Hematopoietic multipotent progenitor cell treated with erythropoietin and hydrocortisone succinate and interleukin-3 and kit ligand, for 4 days (in vitro differentiated cells): Measurements from ENCODE around the gene PRSS56.

Source experiments
- DNase-seq: peaks from one replicate; pipeline ENCODE4 v3.0.0-alpha.2; 2015

PRSS56 gene

DNA sequence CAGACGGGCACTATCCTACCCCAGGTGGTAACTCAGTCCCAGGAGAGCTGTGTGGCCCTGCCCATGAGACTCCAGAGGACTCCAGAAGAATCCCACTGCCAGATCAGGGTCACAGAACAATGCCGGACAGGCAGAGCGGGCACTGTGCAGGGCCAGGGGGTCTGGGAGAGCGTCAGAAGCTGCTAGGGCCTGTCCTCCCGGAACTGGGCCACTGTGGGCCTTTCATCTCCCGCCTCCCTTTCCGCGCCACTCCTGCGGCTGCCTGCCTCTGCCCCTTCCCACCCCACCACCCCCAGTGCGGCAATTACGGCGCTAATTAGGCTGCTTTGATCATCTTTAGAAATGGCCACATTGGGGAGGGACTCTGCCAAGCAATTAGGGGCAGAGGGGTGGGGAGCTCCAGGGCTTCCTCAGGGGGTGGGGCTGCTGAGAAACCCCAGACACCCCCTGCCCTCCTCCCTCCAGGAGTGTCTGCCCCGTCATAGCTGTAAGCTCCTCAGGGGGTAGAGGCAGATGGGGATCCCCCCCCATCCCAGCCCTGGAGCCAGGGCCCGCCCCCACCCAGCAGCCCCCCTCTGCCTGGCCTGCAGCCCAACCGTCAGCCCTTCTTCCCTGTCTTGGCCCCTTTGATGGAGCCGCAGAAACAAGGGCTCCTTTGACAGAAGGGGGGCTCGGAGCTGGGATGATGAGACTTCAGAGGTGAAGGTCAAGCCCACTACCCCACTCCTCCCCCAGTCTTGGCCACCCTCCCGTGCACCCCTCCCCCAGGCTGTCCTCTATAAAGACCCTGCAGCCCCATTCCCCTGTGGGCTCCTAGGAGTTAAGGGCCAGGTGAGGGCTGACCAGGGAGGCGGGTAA is at the start of gene PRSS56:
PRSS56 (plus strand) TSS at position 808 of the 858 bp plus-strand sequence. CDS start 211 bp downstream, outside the sequence.
- DNase-seq, result no peak

DNA sequence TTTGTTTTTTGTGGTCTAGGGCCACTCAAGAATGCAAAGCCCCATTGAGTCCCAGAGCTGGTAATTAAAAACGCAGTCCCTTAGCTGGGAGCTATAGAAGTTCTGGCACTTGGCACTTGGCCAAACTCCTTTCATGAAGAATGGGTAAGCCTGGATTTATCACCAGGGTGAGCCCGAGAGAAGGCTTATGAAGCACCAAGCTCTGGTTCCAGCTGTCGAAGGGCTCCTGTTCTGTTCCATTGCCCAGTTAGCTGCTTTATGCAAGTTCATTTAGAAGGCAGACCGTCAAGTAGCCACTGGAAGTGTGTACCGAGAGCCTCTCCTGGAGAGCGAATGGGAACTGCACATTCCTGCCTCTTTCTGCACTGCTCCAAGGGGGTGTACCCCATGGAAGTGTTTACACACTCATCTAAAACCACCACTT is 46.7 kb upstream of the PRSS56 start:
- peak; percentile 14 for DNase-seq

DNA sequence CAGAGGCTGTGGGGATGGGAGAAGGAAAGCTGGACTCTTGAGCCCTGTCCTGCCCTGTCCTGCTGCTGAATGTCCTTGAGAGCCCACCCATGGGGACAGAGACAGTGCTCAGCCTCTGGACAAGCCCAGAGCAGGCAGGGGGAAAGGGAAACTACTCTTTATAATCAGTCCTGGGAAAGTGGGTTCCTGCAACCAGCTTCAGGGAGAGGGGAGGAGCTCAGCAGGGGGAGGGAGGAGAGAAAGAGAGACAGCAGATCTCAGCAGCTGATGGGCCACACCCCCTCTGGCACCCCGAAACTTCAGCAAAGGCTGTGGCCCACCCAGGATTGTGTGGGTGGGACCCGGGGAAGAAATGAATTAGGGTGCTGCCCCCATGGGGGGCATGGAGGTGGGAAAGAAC is 44.1 kb upstream of the PRSS56 start:
- DNase-seq, result no peak

DNA sequence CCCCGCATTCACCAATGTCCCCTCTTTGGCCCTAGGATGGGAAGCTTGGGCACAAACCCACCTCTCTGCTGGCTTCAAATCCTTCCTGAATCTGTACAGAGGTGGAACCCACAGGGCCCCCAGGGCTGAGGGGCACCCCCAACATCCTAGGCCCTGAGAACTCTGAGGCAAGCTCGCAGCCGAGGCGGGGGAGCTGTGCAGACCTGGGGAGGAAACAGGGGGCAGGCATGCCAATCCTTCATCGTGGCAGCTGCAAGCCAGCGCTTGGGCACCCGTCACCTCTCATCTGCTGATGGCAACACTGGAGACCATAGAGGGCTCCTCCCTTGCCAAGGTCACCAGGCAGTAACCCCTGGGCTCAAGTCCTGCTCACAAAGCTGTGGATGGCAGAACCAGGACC is 43.4 kb upstream of the PRSS56 start:
- DNase-seq, result no peak

DNA sequence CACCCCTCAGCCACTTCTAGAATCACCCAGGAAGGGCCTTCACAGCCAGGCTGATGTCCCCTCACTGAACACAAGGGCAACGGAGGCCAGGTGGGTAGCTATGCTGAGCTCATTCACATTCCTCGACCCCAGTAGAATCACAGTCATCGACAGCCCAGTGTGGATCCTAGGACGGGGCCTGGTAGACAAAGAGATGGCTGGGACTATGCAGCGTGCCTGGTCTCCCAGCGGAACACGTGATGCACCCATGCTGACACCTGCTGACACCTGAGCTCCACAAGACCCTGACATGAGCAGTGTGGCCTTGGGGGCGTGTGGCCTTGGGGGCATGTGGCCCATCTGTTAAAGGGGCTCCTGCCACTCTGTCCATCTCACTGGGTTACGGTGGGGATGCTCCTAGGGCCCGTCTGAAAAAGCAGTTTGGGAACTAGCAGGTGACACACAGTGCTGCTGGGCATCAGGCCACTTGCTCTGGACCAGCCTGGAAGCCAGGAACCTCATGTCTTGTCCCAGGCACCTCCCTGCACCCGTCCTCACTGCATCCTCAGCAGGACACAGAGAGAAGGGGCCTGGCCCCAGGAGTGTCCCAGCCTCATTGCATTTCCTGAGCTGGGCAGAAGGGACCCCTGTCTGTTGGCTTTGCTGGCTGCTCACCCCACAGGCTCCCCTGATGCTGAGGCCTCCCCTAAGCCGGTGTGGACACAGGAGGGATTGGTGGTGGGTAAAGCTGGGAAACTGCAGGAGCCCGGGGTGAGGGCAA is 42.3 kb upstream of the PRSS56 start:
- DNase-seq, result no peak

DNA sequence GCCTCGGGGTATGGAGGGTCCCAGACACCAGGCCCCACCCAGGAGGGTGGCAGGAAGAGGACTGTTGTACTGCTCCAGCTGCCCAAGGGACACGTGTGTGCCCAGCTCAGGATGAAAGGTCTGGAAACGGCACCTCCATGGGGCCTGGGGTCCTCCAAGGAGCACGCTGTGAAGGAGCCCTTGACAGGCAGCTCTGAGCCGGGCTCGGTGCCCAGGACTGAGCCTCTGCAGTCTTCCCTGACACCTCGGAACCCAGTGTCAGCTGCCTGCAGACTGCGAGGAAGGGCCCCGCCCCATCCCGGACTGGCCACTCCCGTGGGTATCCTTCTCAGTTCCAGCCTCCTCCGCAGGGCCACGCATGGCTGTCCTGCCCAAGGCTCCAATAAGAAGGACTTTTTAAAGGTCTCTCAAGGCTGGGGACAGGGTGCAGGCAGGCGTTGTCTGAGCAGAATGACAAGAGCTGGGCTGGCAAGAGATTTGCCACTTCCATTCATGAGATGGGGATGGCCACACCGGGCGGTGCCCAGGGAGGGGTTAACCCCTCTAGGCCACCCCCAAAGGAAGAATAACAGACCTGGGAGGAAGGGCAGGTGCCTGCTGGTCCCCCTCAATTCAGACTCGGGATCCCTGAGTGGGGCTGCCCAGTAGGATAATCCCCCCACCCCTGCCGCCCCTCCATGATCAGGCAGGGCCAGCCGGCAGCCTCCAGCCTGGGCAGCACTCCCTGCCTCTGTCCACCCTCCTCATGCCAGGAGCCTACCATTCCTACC is 41.4 kb upstream of the PRSS56 start:
- no peak for DNase-seq

DNA sequence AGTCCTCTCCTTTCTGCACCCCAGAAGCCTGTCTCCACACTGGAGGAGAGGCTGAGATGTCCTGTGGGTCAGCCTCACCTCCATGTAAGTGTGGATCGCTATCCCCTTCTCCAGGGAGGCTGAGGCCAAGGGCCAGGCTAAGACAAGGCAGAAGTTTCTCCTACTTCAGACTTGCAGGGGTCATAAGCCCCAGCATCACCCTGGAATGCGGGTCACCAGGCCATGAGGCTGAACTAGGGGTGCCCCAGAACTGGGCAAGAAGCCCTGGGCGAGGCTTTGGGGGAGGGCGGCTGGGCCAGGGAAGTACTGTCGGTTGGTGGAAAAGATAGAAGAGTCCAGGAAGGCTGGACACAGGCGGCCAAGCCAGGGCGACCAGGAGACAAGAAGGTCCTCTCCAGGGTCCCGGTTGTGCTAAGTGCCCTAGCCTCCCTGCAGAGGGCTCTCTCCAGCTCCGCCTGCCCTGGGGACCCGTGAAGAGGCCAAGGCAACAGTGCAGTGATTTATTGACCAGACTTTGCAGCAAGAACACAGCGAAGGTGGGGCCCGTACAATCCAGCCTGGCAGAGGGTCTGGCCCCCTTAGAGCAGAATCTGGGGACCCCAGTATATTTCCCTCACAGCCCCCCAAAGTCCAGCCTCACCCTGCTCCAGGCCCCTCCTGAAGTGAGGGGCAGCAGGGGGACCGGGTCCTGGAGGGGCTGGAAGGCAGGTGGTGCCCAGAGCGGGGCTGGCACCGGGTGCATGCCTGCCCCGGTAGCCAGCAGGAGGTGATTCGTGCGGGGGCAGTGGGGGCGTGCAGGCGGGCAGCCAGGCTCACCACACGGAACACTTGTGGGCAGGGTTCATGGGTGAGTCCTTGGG is 40.6 kb upstream of the PRSS56 start:
- DNase-seq, result no peak

DNA sequence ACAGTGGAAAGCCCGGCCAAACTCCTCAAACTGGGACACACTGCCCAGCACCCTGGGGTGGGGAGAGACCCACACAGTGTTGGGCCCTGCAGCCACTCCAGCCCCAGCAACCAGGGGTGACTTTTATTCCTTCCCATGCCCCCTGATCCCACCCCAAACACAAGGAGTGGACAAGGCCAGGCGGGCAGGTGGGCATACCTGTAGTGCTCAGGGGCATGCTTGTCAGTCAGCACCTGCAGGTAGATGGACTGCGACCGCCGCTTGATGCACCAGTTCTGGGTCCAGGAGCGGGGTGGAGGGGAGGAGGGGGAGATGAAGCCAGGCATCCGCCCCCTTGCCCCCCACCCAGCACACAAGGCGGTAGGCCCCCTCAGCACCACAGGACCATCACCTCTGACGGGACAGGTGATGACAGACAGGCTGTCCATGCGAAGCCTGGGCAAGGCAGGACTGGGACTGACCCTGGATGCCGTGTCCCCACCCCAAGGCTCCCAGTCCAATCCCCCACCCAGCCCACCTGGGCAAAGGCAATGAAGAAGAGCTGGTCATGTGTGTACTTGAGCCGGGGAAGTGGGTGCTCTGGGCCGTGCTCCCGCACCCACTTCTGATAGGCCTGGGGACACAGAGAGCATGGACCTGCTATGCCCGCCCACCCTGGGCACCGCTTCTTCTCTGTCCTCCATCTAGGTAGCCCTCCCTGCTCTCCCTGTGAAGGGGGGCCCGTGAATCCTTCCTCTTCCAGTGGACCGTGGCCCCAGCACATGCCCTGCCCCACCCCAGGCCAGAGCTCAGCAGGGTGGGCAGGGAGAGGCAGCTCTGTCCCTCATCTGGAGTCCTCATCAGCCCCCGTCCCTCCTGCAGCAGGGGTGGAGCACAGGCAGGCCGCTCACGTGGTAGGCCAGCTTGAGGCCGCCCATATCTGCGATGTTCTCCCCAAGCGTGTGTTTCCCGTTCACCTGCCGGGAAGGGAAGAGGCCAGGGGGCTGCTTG is 39.7 kb upstream of the PRSS56 start:
- no peak for DNase-seq

DNA sequence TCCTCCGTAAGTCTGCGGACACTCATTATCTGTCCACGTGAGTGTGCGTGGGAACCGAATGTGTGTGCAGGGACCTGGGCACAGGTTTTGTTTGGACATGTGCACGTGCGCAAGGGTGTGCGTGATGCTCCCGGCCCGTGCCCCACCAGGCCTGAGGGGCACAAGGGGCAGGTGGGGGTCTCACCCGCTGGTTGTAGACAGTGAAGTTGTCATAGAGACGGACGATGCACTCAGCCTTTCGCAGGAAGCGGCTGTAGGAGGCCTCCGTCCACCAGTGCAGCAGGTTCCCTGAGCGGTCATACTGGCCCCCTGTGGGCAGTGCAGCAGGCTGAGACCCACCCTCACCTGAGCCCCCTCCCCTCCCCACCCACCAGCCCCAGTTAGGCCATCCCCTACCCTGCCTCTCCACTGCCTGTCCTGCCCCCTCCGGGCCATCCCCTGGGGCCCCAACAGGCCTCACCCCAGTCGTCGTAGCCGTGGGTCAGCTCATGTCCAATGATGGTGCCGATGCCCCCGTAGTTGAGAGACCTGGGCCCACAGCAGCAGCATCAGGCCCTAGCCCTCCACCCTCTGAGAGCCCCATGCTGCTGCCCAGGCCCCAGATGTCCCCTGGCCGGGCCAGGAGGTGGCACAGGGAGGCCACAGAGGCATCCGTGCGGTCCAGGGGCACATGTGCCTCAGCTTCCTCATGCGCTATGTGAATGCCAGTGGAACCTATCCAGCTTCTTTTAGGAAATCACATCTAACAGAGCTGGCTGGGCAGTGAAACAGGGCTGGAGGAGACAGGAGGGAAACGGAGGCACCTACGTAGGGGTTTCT is 38.7 kb upstream of the PRSS56 start:
- no peak for DNase-seq

DNA sequence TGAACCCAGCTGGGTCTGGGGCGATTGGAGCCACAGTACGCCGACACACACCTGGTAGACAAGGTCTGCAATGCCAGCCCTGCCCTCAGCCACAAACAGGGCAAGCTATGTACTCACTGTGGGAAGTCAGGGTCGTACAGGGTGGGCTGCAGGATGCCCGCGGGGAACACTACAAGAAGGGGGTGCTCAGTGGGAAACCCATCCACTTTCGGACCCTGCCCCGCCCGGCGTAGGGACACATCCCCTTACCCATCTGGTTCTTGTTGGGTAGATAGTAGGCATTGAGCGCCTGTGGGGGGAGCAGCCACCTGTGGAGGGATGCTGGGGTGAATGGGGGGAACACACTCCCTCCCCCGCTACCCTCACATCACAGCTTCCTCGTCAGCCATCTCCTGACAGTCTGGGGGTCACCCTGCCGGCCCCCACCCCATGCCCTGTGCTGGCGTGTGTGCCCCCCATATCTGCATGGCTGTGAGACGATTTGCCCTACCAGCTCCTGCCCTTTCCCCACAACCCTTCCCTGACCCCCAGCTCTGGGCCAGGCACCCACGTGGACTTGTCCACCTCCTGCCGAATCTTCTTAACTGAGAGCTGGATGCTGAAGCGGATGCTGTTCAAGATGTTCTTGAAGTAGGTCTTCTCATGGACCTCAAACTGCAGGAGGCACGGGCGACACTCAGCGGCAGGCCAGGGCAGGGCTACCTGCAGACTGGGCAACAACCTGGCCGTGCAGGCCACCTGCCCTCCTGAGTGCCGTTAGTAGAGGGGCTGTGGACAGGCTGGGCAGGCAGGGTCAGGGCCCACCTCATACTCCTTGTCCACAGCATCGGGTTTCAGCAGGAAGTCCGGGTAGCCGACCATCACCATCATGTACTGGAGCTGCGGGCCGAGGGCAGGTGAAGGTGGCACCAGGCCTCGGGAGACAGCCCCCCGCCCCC is 37.6 kb upstream of the PRSS56 start:
- no peak for DNase-seq

DNA sequence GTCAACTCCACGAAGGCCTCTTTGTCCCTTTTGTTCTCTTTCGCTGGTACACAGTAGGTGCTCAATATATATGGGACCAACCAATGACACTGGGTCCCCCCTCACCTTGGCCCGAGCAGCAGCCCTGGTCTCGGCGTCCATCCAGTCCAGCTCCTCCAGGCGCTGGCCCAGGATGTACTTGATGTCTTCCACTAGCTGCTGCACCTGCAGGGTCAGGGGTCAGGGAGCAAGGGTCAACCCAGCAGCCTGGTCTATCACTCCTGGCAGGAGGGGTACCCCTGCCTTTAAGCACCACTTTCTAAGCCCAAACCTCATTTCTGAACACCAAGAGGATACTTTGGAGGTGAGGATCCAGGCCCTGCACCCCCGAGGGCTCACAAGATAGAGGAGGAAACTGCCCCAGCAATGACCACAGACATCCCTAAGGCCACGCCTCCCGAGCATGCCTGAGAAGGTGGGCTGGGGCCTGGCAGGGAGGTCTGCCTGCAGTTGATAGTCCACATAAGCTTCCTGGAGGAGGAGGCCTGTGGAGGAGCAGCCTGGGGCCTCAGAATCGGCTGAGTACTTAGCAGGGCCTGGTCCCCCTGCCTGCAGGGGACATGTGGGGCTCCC is 36.8 kb upstream of the PRSS56 start:
- no peak for DNase-seq

DNA sequence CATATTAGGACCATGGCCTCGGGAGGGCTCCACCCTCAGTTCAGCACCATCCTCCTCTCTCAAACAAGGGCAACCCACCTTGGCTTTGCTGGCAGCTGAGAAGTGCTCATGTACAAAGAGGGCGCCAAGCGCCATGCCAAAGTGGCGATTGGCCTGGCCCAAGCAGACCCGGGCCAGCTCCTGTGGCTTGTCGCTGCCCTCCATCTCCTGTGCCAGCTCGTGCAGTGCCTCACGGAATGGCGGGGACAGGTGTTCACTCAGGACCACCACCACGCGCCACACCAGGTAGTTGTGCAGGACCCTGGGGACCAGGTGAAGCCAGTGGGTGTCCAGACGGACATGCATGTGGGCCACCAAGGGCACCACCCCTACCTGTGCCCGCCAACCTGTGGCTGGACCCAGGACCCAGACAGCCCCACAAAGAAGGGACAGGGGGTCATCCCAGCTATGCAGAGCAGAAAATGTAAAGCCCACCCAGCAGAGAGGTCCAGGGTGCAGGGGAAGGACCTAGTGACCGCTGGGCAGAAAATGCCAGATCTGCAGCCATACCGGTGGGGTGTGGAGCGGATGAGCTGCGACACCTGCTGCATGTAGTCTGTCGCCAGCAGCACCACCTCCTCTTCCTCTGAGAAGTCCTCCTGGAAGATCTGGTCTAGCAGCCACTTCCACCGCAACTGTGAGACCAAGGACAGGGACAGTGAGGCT is 36.1 kb upstream of the PRSS56 start:
- no peak for DNase-seq

DNA sequence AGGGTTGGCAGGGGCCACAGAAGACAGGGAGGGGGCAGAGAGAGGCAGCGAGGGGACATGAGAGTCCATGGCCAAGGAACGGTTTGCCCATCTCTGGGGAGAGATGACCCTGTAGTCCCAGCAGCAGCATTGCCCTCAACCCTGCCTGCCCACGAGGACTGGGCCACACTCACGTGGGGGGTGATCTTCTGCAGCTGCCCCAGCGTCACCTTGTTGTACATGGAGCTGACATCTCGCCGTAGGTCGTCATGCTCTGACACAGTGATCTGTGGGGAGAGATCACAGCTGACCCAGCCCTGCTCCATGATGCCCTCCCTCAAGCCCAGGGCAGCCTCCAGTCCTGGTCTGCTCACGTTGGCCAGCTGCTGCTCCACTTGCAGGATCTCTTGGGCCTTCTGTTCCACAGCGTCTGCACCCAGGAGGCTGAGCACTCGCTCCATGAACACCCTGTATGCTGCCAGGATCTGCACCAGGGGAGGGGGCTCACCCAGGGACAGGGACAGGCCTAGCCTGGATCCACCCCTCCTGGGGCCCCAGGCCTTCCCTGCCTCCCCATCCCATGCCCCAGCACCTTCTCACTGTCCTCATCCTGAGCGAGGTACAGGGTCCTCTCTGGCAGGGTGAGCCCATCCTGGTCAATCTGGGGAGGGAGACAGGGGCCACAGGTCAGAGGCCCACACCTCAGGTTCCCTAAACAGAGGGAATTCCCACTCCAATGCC is 35.4 kb upstream of the PRSS56 start:
- no peak for DNase-seq

DNA sequence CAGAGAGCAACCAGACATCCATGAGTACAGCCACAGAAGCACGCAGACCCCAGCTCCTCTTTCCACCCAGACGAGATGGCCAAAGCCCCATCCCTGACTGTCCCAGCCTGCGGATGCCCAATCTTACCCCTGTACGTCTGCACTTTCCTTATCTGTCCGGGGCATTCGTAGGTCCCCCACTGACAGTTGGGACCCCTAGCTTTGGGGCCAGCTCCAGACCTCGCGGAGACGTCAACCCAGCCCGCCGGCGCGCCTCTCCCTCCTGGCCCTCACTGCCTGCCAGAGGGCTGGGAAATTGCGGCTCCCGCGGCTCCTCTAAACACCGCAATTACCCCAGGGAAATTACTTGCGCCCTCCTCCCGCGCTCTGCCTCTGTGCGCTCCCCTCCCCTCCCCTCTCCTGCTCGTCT is 34.8 kb upstream of the PRSS56 start:
- no peak for DNase-seq

DNA sequence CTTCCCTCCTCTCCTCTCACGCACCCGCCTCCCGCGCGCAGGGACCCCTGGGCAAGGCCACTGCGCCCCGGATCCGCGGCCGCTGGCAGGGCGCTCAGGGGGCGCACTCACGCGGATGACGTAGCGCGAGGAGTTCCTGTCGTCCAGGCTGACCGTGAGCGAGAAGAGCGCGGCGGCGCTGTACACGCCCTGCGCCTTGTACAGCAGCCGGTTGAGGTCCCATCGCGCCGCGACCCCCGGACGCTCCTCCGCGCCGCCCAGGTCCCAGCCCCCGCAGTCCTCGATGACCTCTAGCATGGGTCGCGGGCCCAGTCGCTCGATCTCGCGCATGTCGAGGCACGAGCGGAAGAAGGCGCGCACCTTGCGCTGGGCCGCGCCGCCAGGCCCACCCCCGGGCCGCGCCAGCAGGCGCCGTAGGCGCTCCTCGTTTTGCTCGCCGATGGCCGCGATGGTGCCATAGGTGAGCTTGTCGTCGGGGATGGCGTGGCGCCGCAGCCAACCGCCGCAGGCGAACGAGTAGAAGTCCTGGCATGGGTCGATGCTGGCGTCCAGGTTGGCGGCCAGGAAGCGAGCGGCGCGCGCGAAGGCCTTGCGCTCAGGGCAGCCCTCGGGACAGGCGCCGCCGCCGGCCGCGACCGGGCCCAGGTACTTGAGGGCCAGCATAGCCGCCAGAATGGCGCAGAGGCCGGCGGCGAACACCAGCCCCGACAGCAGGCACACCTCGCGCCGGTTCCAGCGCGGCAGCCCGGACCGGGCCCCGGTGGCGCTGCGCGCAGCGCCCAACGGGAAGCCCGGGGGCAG is 34.2 kb upstream of the PRSS56 start:
- no peak for DNase-seq
